Measurements from ENCODE around the gene GABARAP. TPM values are rescaled to one million over a fixed set of nuclear protein-coding genes. Genes with fewer than 3 reads are reported as not detected.

The GABARAP gene
- total and polyA plus RNA-seq, 4 experiments from 2014 or later = 324 to 896 (median 534) TPM

- Mint-ChIP-seq H3K4me3 (peak overlapping the region; percentile 38 to 78 (median 56)), H3K36me3 (peaks cover 13 to 26% of the 10 kb centered on the region in 2 donors), H3K4me1 (peaks cover 14 to 31% (median 23%) of the 10 kb centered on the region in 4 donors), H3K27ac (peak overlapping the region in 3 of 7 donors; percentile 12 to 35 (median 13)), H3K27me3 (peaks cover 2 to 10% of the 10 kb centered on the region in 2 donors), H3K9me3 (no peaks in the 10 kb centered on the region)
- Histone ChIP-seq H3K27me3 (ENCODE audit: insufficient read depth, low read length) (no peaks in the 10 kb centered on the region), H3K36me3 (ENCODE audit: insufficient read depth, low read length) (peaks cover 7% of the 10 kb centered on the region), H3K9me3 (ENCODE audit: control insufficient read depth in 1 of 2, low read length in 2 of 2) (no peaks in the 10 kb centered on the region), H3K4me1 (ENCODE audit: insufficient read depth, low read length) (peaks cover 31% of the 10 kb centered on the region), H3K4me3 (ENCODE audit: low read length in 2 of 2) (no peak overlapping the region), H3K27ac (ENCODE audit: low read depth, low read length) (peak overlapping the region; percentile 46)
- DNase-seq = no peak
- ChIA-PET POLR2A (ENCODE audit: partially characterized antibody) (interaction anchor here (0.9 to 1.5 kb wide), 5 partner anchors 9 to 76 kb away, joined by 3 to 4 read pairs (median 3); partner anchors contain the start of genes ACAP1, CTDNEP1 and GABARAP), CTCF (ENCODE audit: partially characterized antibody) (no interaction called here)
- intact Hi-C loops (cut with micrococcal nuclease) = loop anchor here (1.0 kb wide), 1 partner anchor 9 kb away; the partner anchor contains the start of gene ELP5
Observed at GRCh38 chr17:7260651-7261378, 18.6 kb upstream of the GABARAP start.

DNA sequence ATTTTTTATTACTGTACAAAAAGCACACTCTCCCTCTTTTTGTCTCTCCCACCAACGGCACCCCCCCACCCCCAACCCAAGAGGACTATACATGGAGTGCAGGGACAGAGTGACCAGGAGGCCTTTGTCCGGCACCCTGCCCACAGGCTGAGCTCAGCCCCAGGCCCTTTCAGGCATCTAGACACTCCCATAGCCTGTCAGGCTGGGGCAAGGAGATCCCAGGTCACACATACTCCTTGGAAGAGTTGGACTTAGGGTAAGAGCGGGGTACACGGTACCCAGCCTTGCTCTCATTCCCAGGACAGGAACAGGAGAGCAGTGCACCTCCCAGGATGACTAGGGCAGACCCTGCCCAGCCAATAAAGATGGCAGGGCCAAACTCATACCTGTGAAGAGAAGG lies 17.9 kb upstream of the GABARAP start:
- intact Hi-C loops (cut with micrococcal nuclease) = no loop called here
- H3K4me3 ChIP-seq (ENCODE audit: low read length in 2 of 2) = no peak overlapping the region
- ChIA-PET CTCF (ENCODE audit: partially characterized antibody) (no interaction called here), POLR2A (ENCODE audit: partially characterized antibody) (interaction anchor here (0.6 to 1.5 kb wide), 2 partner anchors 16 to 19 kb away, joined by 3 to 4 read pairs; no protein-coding TSS in a partner anchor)
- H3K27ac ChIP-seq (ENCODE audit: low read depth, low read length) = no peak overlapping the region
- H3K36me3 ChIP-seq (ENCODE audit: insufficient read depth, low read length) = peaks cover 7% of the 10 kb centered on the region
- H3K4me1 Mint-ChIP-seq = peaks cover 14 to 31% (median 23%) of the 10 kb centered on the region in 4 donors
- peaks cover 31% of the 10 kb centered on the region for H3K4me1 ChIP-seq (ENCODE audit: insufficient read depth, low read length)
- peak overlapping the region in 4 of 7 donors; percentile 22 to 60 (median 38) for H3K27ac Mint-ChIP-seq
- H3K36me3 Mint-ChIP-seq = peaks cover 13 to 29% of the 10 kb centered on the region in 2 donors
- H3K4me3 Mint-ChIP-seq = peak overlapping the region in 7 of 8 donors; percentile 49 to 78 (median 57)
- no peak for DNase-seq
- no peaks in the 10 kb centered on the region for H3K27me3 ChIP-seq (ENCODE audit: insufficient read depth, low read length)
- peaks cover 2 to 10% of the 10 kb centered on the region in 2 donors for H3K27me3 Mint-ChIP-seq
- no peaks in the 10 kb centered on the region for H3K9me3 ChIP-seq (ENCODE audit: control insufficient read depth in 1 of 2, low read length in 2 of 2)
- no peaks in the 10 kb centered on the region for H3K9me3 Mint-ChIP-seq

DNA sequence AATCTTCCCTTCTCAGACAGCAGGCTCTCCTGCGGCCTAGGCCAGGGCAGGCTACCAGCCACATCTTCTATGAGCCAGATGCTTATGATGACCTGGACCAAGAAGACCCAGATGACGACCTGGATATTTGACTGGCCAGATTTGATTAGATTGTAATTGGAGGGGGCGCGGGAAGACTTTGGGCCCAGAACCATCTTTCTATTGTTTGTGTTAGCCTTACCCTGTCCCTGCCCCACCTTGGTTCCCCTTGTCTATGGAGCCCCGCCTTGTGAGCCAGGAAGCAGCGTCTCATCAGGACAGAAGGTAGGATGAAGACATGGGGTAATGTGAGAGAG lies 17.3 kb upstream of the GABARAP start:
- ChIA-PET POLR2A (ENCODE audit: partially characterized antibody) (interaction anchor here (0.6 to 1.5 kb wide), 3 partner anchors 15 to 23 kb away, joined by 3 to 4 read pairs (median 3); no protein-coding TSS in a partner anchor), CTCF (ENCODE audit: partially characterized antibody) (interaction anchor here (1.1 kb wide), 1 partner anchor 37 kb away, joined by 3 read pairs; no protein-coding TSS in a partner anchor)
- DNase-seq = no peak
- Mint-ChIP-seq H3K27me3 (peaks cover 2 to 10% of the 10 kb centered on the region in 2 donors), H3K36me3 (peaks cover 17 to 35% of the 10 kb centered on the region in 2 donors), H3K4me3 (peak overlapping the region in 2 of 8 donors; percentile 45 to 57), H3K4me1 (peaks cover 14 to 35% (median 23%) of the 10 kb centered on the region in 4 donors), H3K9me3 (peaks cover 0 to 1% (median 0%) of the 10 kb centered on the region in 8 donors), H3K27ac (peak overlapping the region in 1 of 7 donors; percentile 27)
- intact Hi-C loops (cut with micrococcal nuclease) = no loop called here
- Histone ChIP-seq H3K4me1 (ENCODE audit: insufficient read depth, low read length) (peaks cover 31% of the 10 kb centered on the region), H3K27ac (ENCODE audit: low read depth, low read length) (no peak overlapping the region), H3K9me3 (ENCODE audit: control insufficient read depth in 1 of 2, low read length in 2 of 2) (no peaks in the 10 kb centered on the region), H3K27me3 (ENCODE audit: insufficient read depth, low read length) (no peaks in the 10 kb centered on the region), H3K36me3 (ENCODE audit: insufficient read depth, low read length) (peaks cover 7% of the 10 kb centered on the region), H3K4me3 (ENCODE audit: low read length in 2 of 2) (no peak overlapping the region)

DNA sequence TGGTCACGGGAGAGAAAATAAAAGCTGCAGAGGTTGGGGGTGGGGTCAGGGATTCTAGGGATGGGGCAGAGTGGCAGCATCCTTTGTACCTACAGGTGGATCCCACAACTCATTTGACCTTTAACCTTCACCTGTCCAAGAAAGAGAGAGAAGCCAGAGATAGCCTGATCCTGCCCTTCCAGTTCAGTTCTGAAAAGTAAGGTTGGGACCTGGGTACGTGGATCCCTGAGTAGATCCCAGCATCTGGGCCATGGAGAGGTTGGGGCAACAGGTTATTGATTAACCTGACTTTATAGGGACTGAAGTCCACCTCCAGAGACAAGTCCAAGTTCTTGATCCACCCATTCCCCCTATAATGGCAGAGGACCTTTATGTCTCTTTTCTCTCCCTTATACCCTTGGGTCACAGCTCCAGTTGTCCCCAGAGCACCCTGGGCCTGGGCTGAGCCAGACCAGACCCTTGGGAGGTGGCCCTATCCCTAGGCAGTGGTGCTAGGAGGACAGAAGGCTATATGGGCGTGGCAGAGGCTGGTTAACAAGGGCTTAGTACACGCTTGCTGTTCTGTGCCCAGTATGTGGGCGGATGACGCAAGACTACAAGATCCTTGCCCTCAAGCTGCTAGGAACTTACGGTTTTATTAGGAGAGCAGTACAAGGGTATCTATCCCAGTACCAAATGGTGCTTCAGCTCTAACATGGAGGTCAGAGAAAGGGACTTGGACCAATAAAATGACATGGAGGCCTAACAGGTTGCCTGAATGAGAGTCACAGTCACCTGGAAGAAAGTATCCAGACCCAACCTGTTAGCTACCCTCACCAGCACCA lies 16.7 kb upstream of the GABARAP start:
- Mint-ChIP-seq H3K36me3 (peaks cover 18 to 41% of the 10 kb centered on the region in 2 donors), H3K4me3 (peak overlapping the region in 1 of 8 donors; percentile 57), H3K27ac (no peak overlapping the region), H3K9me3 (peaks cover 0 to 1% (median 0%) of the 10 kb centered on the region in 8 donors), H3K4me1 (peaks cover 13 to 34% (median 21%) of the 10 kb centered on the region in 4 donors), H3K27me3 (peaks cover under 1 to 10% of the 10 kb centered on the region in 2 donors)
- peaks cover 7% of the 10 kb centered on the region for H3K36me3 ChIP-seq (ENCODE audit: insufficient read depth, low read length)
- H3K4me1 ChIP-seq (ENCODE audit: insufficient read depth, low read length) = peaks cover 31% of the 10 kb centered on the region
- POLR2A ChIA-PET (ENCODE audit: partially characterized antibody) = interaction anchor here (0.7 to 1.5 kb wide), 2 partner anchors 20 to 24 kb away, joined by 3 to 4 read pairs; no protein-coding TSS in a partner anchor
- H3K27me3 ChIP-seq (ENCODE audit: insufficient read depth, low read length) = no peaks in the 10 kb centered on the region
- no peak overlapping the region for H3K4me3 ChIP-seq (ENCODE audit: low read length in 2 of 2)
- intact Hi-C loops (cut with micrococcal nuclease) = no loop called here
- no peak overlapping the region for H3K27ac ChIP-seq (ENCODE audit: low read depth, low read length)
- DNase-seq = no peak
- no peaks in the 10 kb centered on the region for H3K9me3 ChIP-seq (ENCODE audit: control insufficient read depth in 1 of 2, low read length in 2 of 2)
- CTCF ChIA-PET (ENCODE audit: partially characterized antibody) = interaction anchor here (1.1 kb wide), 1 partner anchor 37 kb away, joined by 3 read pairs; no protein-coding TSS in a partner anchor

DNA sequence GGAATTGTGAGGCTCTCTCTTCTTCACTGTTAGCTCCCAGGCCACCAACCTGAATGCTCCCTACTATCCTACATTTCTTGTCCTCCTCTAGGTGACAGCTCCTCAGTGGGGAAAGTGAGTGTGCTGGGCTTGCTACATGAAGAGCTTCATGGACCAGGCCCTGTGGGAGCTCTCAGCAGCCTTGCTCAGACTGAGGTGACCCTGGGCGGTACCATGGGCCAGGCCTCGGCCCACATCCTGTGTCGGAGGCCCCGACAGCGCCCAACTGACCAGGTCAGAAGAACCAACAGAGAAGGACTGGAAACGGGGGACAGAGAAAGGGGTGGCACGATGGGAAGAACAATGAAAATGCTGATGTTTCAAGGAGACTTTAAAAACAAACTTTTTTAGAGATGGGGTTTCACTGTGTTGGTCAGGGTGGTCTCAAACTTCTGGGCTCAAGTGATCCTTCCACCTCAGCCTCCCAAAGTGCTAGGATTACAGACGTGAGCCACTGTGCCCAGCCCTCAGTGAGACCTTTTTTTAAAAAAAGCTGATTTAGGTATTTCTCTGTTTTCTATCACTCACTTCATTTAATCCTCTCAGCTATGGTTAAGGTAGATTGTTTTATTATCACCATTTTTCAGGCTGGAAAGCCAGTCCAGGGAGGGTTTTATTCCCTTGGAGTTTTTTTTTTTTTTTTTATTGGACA lies 14.7 kb upstream of the GABARAP start:
- H3K27me3 Mint-ChIP-seq = peaks cover 0 to 3% of the 10 kb centered on the region in 2 donors
- no peak overlapping the region for H3K27ac ChIP-seq (ENCODE audit: low read depth, low read length)
- CTCF ChIA-PET (ENCODE audit: partially characterized antibody) = interaction anchor here (0.9 to 1.5 kb wide), 3 partner anchors 24 to 40 kb away, joined by 3 to 4 read pairs (median 4); partner anchors contain the start of genes ACADVL and DLG4
- peaks cover 21% of the 10 kb centered on the region for H3K4me1 ChIP-seq (ENCODE audit: insufficient read depth, low read length)
- no peak overlapping the region for H3K4me3 Mint-ChIP-seq
- intact Hi-C loops (cut with micrococcal nuclease) = no loop called here
- no peaks in the 10 kb centered on the region for H3K27me3 ChIP-seq (ENCODE audit: insufficient read depth, low read length)
- H3K36me3 Mint-ChIP-seq = peaks cover 18 to 56% of the 10 kb centered on the region in 2 donors
- H3K36me3 ChIP-seq (ENCODE audit: insufficient read depth, low read length) = peaks cover 7% of the 10 kb centered on the region
- H3K4me1 Mint-ChIP-seq = peaks cover 10 to 32% (median 18%) of the 10 kb centered on the region in 4 donors
- no peak overlapping the region for H3K4me3 ChIP-seq (ENCODE audit: low read length in 2 of 2)
- H3K9me3 ChIP-seq (ENCODE audit: control insufficient read depth in 1 of 2, low read length in 2 of 2) = no peaks in the 10 kb centered on the region
- peaks cover 0 to 1% (median 0%) of the 10 kb centered on the region in 8 donors for H3K9me3 Mint-ChIP-seq
- POLR2A ChIA-PET (ENCODE audit: partially characterized antibody) = interaction anchor here (1.0 to 3.0 kb wide), 3 partner anchors 15 to 50 kb away, joined by 3 to 10 read pairs (median 3); partner anchors contain the start of genes DVL2 and GABARAP
- H3K27ac Mint-ChIP-seq = peak overlapping the region in 2 of 7 donors; percentile 40 to 87
- DNase-seq = no peak

DNA sequence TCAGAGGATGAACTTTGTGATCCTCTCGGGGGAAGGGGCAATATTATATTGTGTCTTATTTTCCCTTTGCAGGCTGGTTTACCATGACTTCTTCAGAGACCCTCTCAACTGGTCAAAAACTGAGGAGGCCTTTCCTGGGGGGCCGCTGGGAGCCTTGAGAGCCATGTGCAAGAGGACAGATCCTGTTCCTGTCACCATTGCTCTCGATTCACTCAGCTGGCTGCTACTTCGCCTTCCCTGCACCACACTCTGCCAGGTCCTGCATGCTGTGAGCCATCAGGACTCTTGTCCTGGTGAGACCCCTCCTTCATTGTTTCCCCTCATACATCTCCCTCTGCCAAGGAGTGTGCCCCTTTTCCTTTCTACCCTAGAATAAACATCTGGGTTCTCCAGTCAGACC lies 12.3 kb upstream of the GABARAP start:
- intact Hi-C loops (cut with micrococcal nuclease) = loop anchor here (5.0 kb wide), 2 partner anchors 207 to 318 kb away; no protein-coding TSS in a partner anchor
- Mint-ChIP-seq H3K4me1 (peaks cover 19 to 39% (median 28%) of the 10 kb centered on the region in 4 donors), H3K9me3 (peaks cover 0 to 1% (median 0%) of the 10 kb centered on the region in 8 donors), H3K36me3 (peaks cover 17 to 63% of the 10 kb centered on the region in 2 donors), H3K4me3 (peak overlapping the region in 1 of 8 donors; percentile 36), H3K27ac (peak overlapping the region in 4 of 7 donors; percentile 22 to 58 (median 50)), H3K27me3 (no peaks in the 10 kb centered on the region)
- no peak overlapping the region for H3K4me3 ChIP-seq (ENCODE audit: low read length in 2 of 2)
- ChIA-PET POLR2A (ENCODE audit: partially characterized antibody) (interaction anchor here (1.0 kb wide), 1 partner anchor 9 kb away, joined by 3 read pairs; no protein-coding TSS in a partner anchor), CTCF (ENCODE audit: partially characterized antibody) (interaction anchor here (0.8 to 1.5 kb wide), 3 partner anchors 9 to 208 kb away, joined by 3 to 4 read pairs (median 3); no protein-coding TSS in a partner anchor)
- H3K9me3 ChIP-seq (ENCODE audit: control insufficient read depth in 1 of 2, low read length in 2 of 2) = no peaks in the 10 kb centered on the region
- no peaks in the 10 kb centered on the region for H3K27me3 ChIP-seq (ENCODE audit: insufficient read depth, low read length)
- peaks cover 7% of the 10 kb centered on the region for H3K36me3 ChIP-seq (ENCODE audit: insufficient read depth, low read length)
- no peak for DNase-seq
- H3K27ac ChIP-seq (ENCODE audit: low read depth, low read length) = no peak overlapping the region
- H3K4me1 ChIP-seq (ENCODE audit: insufficient read depth, low read length) = peaks cover 24% of the 10 kb centered on the region
